Measurements from ENCODE around the gene HSPB6. TPM values are rescaled to one million over a fixed set of nuclear protein-coding genes. Genes with fewer than 3 reads are reported as not detected.
"Not testable (repeated sequence)": the region's sequence is repeated elsewhere in the genome, so short reads cannot be mapped to it uniquely, and the experiment has no call there.

HSPB6 gene
- total RNA-seq, 1 experiment from 2014 or later: 0.87 TPM

DNA sequence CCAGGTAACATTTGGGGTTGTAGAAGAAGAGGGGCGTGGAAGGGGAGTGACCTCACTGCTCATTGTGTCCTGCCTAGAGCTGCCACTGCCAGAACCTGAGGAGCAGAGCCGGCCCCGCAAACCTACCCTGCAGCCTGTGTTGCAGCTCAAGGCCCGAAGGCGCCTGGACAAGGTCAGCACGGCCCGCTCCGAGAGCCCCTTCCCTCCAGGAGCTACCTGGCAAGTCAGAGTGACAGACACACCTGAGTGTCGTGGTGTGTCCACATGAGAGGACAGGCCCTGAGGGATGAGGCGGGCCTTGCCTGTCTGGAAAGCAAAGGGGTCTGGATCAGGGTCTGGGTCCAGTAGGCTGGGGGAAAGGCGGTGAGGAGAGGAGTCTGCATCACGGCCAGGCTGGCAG lies 32.3 kb downstream of the HSPB6 start:
- TF ChIP-seq, protein P1, sequence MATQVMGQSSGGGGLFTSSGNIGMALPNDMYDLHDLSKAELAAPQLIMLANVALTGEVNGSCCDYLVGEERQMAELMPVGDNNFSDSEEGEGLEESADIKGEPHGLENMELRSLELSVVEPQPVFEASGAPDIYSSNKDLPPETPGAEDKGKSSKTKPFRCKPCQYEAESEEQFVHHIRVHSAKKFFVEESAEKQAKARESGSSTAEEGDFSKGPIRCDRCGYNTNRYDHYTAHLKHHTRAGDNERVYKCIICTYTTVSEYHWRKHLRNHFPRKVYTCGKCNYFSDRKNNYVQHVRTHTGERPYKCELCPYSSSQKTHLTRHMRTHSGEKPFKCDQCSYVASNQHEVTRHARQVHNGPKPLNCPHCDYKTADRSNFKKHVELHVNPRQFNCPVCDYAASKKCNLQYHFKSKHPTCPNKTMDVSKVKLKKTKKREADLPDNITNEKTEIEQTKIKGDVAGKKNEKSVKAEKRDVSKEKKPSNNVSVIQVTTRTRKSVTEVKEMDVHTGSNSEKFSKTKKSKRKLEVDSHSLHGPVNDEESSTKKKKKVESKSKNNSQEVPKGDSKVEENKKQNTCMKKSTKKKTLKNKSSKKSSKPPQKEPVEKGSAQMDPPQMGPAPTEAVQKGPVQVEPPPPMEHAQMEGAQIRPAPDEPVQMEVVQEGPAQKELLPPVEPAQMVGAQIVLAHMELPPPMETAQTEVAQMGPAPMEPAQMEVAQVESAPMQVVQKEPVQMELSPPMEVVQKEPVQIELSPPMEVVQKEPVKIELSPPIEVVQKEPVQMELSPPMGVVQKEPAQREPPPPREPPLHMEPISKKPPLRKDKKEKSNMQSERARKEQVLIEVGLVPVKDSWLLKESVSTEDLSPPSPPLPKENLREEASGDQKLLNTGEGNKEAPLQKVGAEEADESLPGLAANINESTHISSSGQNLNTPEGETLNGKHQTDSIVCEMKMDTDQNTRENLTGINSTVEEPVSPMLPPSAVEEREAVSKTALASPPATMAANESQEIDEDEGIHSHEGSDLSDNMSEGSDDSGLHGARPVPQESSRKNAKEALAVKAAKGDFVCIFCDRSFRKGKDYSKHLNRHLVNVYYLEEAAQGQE (IDR thresholded peaks at IDR 0.05; ENCODE audit: insufficient read depth in 1 of 2, low read depth in 2 of 2, low read length in 1 of 2): no peak
- no peak for TF ChIP-seq POLR2AphosphoS5 (IDR thresholded peaks at IDR 0.05; ENCODE audit: low read depth, low read length)
- TF ChIP-seq, protein P2, sequence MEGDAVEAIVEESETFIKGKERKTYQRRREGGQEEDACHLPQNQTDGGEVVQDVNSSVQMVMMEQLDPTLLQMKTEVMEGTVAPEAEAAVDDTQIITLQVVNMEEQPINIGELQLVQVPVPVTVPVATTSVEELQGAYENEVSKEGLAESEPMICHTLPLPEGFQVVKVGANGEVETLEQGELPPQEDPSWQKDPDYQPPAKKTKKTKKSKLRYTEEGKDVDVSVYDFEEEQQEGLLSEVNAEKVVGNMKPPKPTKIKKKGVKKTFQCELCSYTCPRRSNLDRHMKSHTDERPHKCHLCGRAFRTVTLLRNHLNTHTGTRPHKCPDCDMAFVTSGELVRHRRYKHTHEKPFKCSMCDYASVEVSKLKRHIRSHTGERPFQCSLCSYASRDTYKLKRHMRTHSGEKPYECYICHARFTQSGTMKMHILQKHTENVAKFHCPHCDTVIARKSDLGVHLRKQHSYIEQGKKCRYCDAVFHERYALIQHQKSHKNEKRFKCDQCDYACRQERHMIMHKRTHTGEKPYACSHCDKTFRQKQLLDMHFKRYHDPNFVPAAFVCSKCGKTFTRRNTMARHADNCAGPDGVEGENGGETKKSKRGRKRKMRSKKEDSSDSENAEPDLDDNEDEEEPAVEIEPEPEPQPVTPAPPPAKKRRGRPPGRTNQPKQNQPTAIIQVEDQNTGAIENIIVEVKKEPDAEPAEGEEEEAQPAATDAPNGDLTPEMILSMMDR (IDR thresholded peaks at IDR 0.05): no peak
- TF ChIP-seq TCF7L2 (IDR thresholded peaks at IDR 0.05; ENCODE audit: low read depth, low read length): no peak
- TF ChIP-seq SIN3A (IDR thresholded peaks at IDR 0.05; ENCODE audit: borderline replicate concordance, insufficient read depth, low read depth, low read length): no peak
- DNase-seq (ENCODE audit: low read depth, low spot score) (no peak), ATAC-seq (no peak)
- no TSS peak for BruUV-seq (replicated peaks)
- peaks cover under 1% of the 10 kb centered on the region; the same call in 1 of the 2 replicates for H3K4me1 ChIP-seq (ENCODE audit: control insufficient read depth, insufficient read depth, low read length)
- in situ Hi-C loops (cut with HindIII; ENCODE audit: low pct_unique_long_range_greater_than_20kb, low sequenced_read_pairs): no loop called here
- H3K9me3 ChIP-seq (ENCODE audit: control insufficient read depth, insufficient read depth, low read depth, low read length): no peaks in the 10 kb centered on the region
- POLR2A ChIA-PET: interaction anchor here (0.5 kb wide), 1 partner anchor 786 kb away, joined by 5 read pairs; no protein-coding TSS in a partner anchor
- peaks cover 30% of the 10 kb centered on the region for H3K36me3 ChIP-seq (ENCODE audit: control insufficient read depth, insufficient read depth, low read length)
- no peaks in the 10 kb centered on the region for H3K27me3 ChIP-seq (ENCODE audit: control insufficient read depth, insufficient read depth, low read length)
- CTCF ChIA-PET: no interaction called here
- no peak overlapping the region for H3K27ac ChIP-seq (ENCODE audit: low read length)
- intact Hi-C loops (cut with micrococcal nuclease; ENCODE audit: unreplicated experiment): no loop called here
- no peak overlapping the region for H3K4me3 ChIP-seq (ENCODE audit: low read depth in 2 of 2, low read length in 2 of 2)

DNA sequence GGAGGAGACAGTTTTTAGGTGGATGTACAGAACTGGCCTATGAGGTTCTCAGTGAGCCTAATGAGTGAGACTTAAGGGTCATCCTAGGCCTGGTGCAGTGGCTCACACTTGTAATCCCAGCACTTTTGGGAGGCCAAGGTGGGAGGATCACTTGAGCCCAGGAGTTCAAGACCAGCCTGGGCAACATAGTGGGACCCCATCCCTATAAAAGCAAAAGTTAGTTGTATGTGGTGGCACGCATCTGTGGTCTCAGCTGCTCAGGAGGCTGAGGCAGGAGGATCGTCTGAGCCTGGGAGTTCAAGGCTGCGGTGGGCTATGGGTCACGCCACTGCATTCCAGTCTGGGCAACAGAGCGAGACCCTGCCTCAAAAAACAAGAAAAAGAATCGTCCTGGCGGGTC lies 32.7 kb downstream of the HSPB6 start:
- H3K4me3 ChIP-seq (ENCODE audit: low read depth in 2 of 2, low read length in 2 of 2); ATAC-seq; in situ Hi-C loops (cut with HindIII; ENCODE audit: low pct_unique_long_range_greater_than_20kb, low sequenced_read_pairs); H3K27me3 ChIP-seq (ENCODE audit: control insufficient read depth, insufficient read depth, low read length); BruUV-seq (replicated peaks); H3K27ac ChIP-seq (ENCODE audit: low read length); DNase-seq (ENCODE audit: low read depth, low spot score); POLR2A ChIA-PET; H3K9me3 ChIP-seq (ENCODE audit: control insufficient read depth, insufficient read depth, low read depth, low read length); CTCF ChIA-PET; H3K4me1 ChIP-seq (ENCODE audit: control insufficient read depth, insufficient read depth, low read length); intact Hi-C loops (cut with micrococcal nuclease; ENCODE audit: unreplicated experiment): not testable (repeated sequence)
- H3K36me3 ChIP-seq (ENCODE audit: control insufficient read depth, insufficient read depth, low read length): peaks cover 27% of the 10 kb centered on the region

DNA sequence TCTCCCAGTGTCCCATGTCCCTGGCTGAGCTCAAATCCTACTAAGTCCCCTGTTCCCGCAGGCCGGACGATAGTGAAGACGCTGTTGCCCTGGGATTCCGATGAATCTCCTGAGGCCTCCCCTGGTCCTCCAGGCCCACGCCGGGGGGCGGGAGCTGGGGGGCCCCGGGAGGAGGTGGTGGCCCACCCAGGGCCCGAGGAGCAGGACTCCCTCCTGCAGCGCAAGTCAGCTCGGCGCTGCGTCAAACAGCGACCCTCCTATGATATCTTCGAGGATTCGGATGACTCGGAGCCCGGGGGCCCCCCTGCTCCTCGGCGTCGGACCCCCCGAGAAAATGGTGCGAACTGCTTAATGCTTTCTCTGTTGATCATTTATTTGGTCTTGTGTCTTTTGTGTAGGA lies 33.2 kb downstream of the HSPB6 start:
- TF ChIP-seq, protein P1 (IDR thresholded peaks at IDR 0.05; ENCODE audit: insufficient read depth in 1 of 2, low read depth in 2 of 2, low read length in 1 of 2): no peak
- TF ChIP-seq SIN3A (IDR thresholded peaks at IDR 0.05; ENCODE audit: borderline replicate concordance, insufficient read depth, low read depth, low read length) (no peak), TCF7L2 (IDR thresholded peaks at IDR 0.05; ENCODE audit: low read depth, low read length) (no peak), POLR2AphosphoS5 (IDR thresholded peaks at IDR 0.05; ENCODE audit: low read depth, low read length) (no peak)
- TF ChIP-seq, protein P2 (IDR thresholded peaks at IDR 0.05): no peak
- Histone ChIP-seq H3K4me3 (ENCODE audit: low read depth in 2 of 2, low read length in 2 of 2) (no peak overlapping the region), H3K27me3 (ENCODE audit: control insufficient read depth, insufficient read depth, low read length) (no peaks in the 10 kb centered on the region), H3K9me3 (ENCODE audit: control insufficient read depth, insufficient read depth, low read depth, low read length) (no peaks in the 10 kb centered on the region), H3K36me3 (ENCODE audit: control insufficient read depth, insufficient read depth, low read length) (peaks cover 26% of the 10 kb centered on the region; the same call in 1 of the 2 replicates), H3K27ac (ENCODE audit: low read length) (no peak overlapping the region), H3K4me1 (ENCODE audit: control insufficient read depth, insufficient read depth, low read length) (peaks cover 7% of the 10 kb centered on the region)
- intact Hi-C loops (cut with micrococcal nuclease; ENCODE audit: unreplicated experiment) (no loop called here), in situ Hi-C loops (cut with HindIII; ENCODE audit: low pct_unique_long_range_greater_than_20kb, low sequenced_read_pairs) (no loop called here)
- ChIA-PET POLR2A (no interaction called here), CTCF (no interaction called here)
- TSS peak; percentile 25 for BruUV-seq (replicated peaks)
- no peak for ATAC-seq
- no peak for DNase-seq (ENCODE audit: low read depth, low spot score)
